K562 (cell line): ENCODE data around the gene LEAP2. TPM values are rescaled to one million over a fixed set of nuclear protein-coding genes. Genes with fewer than 3 reads are reported as not detected.

Experiments used
- CTCFL ChIP-seq: IDR thresholded peaks from 2 replicates; pipeline ENCODE4 v1.6.1; 2011; ENCODE audit warnings: borderline replicate concordance, low read depth, mild to moderate bottlenecking, moderate library complexity, low read length; ENCODE audit not compliant: insufficient read depth, poor library complexity, severe bottlenecking
- GMEB1 ChIP-seq: fragments of 250-450 bp; sonication (Bioruptor Pico); IDR thresholded peaks from 2 replicates; pipeline ENCODE4 v1.4.0; 2020; ENCODE audit warnings: mild to moderate bottlenecking
- KHSRP ChIP-seq: fragments of 450-650 bp; IDR thresholded peaks from 2 replicates; pipeline ENCODE4 v1.6.1; 2017
- PCBP2 ChIP-seq: fragments of 200-400 bp; formaldehyde crosslinking; IDR thresholded peaks from 2 replicates; pipeline ENCODE4 v1.6.1; 2018; ENCODE audit warnings: low read length, low read depth, mild to moderate bottlenecking, moderate library complexity; ENCODE audit not compliant: poor library complexity, severe bottlenecking
- RB1 ChIP-seq: fragments of 450-650 bp; IDR thresholded peaks from 2 replicates; pipeline ENCODE4 v1.6.1; 2017; ENCODE audit warnings: low read depth, mild to moderate bottlenecking
- REST ChIP-seq, 2 experiments: fragments of 450-650 bp; formaldehyde crosslinking in 1 of 2; IDR thresholded peaks; 2 replicates each; pipeline versions ENCODE4 v1.4.0 to v1.6.1; 2014 to 2020; ENCODE audit warnings: mild to moderate bottlenecking in 2 of 2, borderline replicate concordance in 1 of 2, low read depth in 1 of 2
- RREB1 ChIP-seq: fragments of 250-450 bp; sonication (Bioruptor Pico); IDR thresholded peaks from 2 replicates; pipeline ENCODE4 v1.4.0; 2020
- ZNF589 ChIP-seq: fragments of 200-800 bp; sonication (Bioruptor generic); IDR thresholded peaks from 2 replicates; pipeline ENCODE4 v1.6.1; 2016; ENCODE audit warnings: low read depth, missing genetic modification characterization, missing compliant biosample characterization
- polyA plus RNA-seq, 8 experiments: library from polyadenylated mRNA; depleted of rRNA in 4 of 8; stranded (reverse) in 5 of 8; unstranded in 3 of 8; fragments of >200 nt; fragmentation: Nextera tagmentation in 2 of 8; fragmentation: Illumina TruSeq in 1 of 8; extraction: Ambion mirVana in 2 of 8; extraction: Trizol in 1 of 8; gene quantifications; 2 replicates each; pipeline versions ENCODE4 v1.2.1 to v1.2.3, GENCODE V29; 2011 to 2014; ENCODE audit warnings: inconsistent platforms in 1 of 8, missing spikeins in 1 of 8
- total RNA-seq, 7 experiments: library from RNA; depleted of rRNA in 6 of 7; stranded (reverse); fragments of >200 nt in 6 of 7; fragmentation: Illumina TruSeq in 2 of 7; extraction: Trizol in 2 of 7; gene quantifications; 2 replicates each; pipeline versions ENCODE4 v1.2.1 to v1.2.3, GENCODE V29; 2011 to 2021; ENCODE audit warnings: low replicate concordance in 1 of 7

Gene LEAP2
- total and polyA plus RNA-seq, 9 of the 15 experiments (the other 6 are each of a cell fraction or from before 2014, with no cell fraction given): 1.1 to 5.6 (median 2.5) TPM

GRCh38 chr5:132883261-132883834 is 9.9 kb downstream of the LEAP2 start (continued):
- TF ChIP-seq REST (IDR thresholded peaks at IDR 0.05; ENCODE audit: borderline replicate concordance): peak; percentile 68; the same call in 1 of the 2 replicates
- TF ChIP-seq REST (CRISPR knock-in tag; IDR thresholded peaks at IDR 0.05; ENCODE audit: low read depth): no peak
- peak; percentile 41; the same call in 1 of the 2 replicates for TF ChIP-seq RB1
- no peak for TF ChIP-seq GMEB1 (CRISPR knock-in tag)
- no peak for TF ChIP-seq KHSRP
- TF ChIP-seq ZNF589: no peak
- no peak for TF ChIP-seq RREB1 (CRISPR knock-in tag)
- peak; percentile 34 for TF ChIP-seq CTCFL
- no peak for TF ChIP-seq PCBP2
